Lung (tissue), 12 donors: Measurements from ENCODE around the gene PHF12. TPM values are rescaled to one million over a fixed set of nuclear protein-coding genes. Genes with fewer than 3 reads are reported as not detected.

Experiments used
- ATAC-seq: fragments of 200-7000 bp; cut with Tn5 transposase; one replicate; pipeline ENCODE4 v1.9.1; 2020; ENCODE audit warnings: moderate number of reproducible peaks; ENCODE audit not compliant: insufficient read depth, low FRiP score
- DNase-seq, 3 donors: peaks; one replicate each; pipeline ENCODE4 v3.0.0-alpha.2; 2013 to 2017
- H3K27ac ChIP-seq, 2 donors: one replicate each; pipeline ENCODE4 v1.5.1; 2013; ENCODE audit warnings: mild to moderate bottlenecking in 2 of 2, moderate library complexity in 2 of 2, control low read depth in 1 of 2, inconsistent platforms in 1 of 2, low read depth in 1 of 2, low read length in 1 of 2
- H3K27me3 ChIP-seq, 3 donors: one replicate each; pipeline ENCODE4 v1.5.1; 2013; ENCODE audit warnings: low read length in 2 of 3; ENCODE audit not compliant: control insufficient read depth in 3 of 3, insufficient read depth in 3 of 3
- H3K36me3 ChIP-seq, 4 donors: one replicate each; pipeline ENCODE4 v1.5.1; 2013; ENCODE audit warnings: low read length in 4 of 4, mild to moderate bottlenecking in 1 of 4, moderate library complexity in 1 of 4; ENCODE audit not compliant: control insufficient read depth in 4 of 4, insufficient read depth in 4 of 4
- H3K4me1 ChIP-seq, 5 donors: one replicate each; pipeline ENCODE4 v1.5.1; 2013; ENCODE audit warnings: low read length in 5 of 5, mild to moderate bottlenecking in 2 of 5, moderate library complexity in 1 of 5; ENCODE audit not compliant: control insufficient read depth in 5 of 5, insufficient read depth in 5 of 5
- H3K4me3 ChIP-seq: one replicate; pipeline ENCODE4 v1.5.1; 2013; ENCODE audit warnings: mild to moderate bottlenecking, control low read depth, moderate library complexity
- H3K9ac ChIP-seq, 2 donors: one replicate each; pipeline ENCODE4 v1.5.1; 2013; ENCODE audit warnings: low read length in 2 of 2, control low read depth in 1 of 2; ENCODE audit not compliant: insufficient read depth in 1 of 2
- H3K9me3 ChIP-seq, 4 donors: one replicate each; pipeline ENCODE4 v1.5.1; 2013; ENCODE audit warnings: low read length in 3 of 4, mild to moderate bottlenecking in 1 of 4, moderate library complexity in 1 of 4; ENCODE audit not compliant: control insufficient read depth in 4 of 4, insufficient read depth in 3 of 4
- WGBS, 2 donors: extraction: QIAGEN DNeasy Blood & Tissue Kit; methylation state at CpG; one replicate each; pipeline ENCODE4 v1.1.7; 2013; 5-methylcytosine and 5-hydroxymethylcytosine counted together
- polyA plus RNA-seq, 2 donors: library from polyadenylated mRNA; stranded (reverse); fragments of 200-250 nt; gene quantifications; one replicate each; pipeline ENCODE4 v1.2.1, GENCODE V29; 2013
- total RNA-seq, 2 donors: library from RNA; depleted of rRNA in 1 of 2; stranded (reverse); fragments of >200 nt in 1 of 2; gene quantifications; one replicate each; pipeline ENCODE4 v1.2.1, GENCODE V29; 2014 to 2021
- TF ChIP-seq, protein P1 (sequence below): IDR thresholded peaks from 2 replicates; pipeline ENCODE4 v1.5.1; 2012; ENCODE audit warnings: mild to moderate bottlenecking; ENCODE audit errors: control extremely low read depth, extremely low read depth
- donor health status: control.
- donor health status: control.
- donor health status: Bipolar disorder and iron deficiency.
- donor health status: healthy.
- donor health status: DM: yes; HTN: yes; CAD: no.

PHF12 gene
- total and polyA plus RNA-seq, 4 donors = 12.6 to 59.1 (median 37.3) TPM

DNA sequence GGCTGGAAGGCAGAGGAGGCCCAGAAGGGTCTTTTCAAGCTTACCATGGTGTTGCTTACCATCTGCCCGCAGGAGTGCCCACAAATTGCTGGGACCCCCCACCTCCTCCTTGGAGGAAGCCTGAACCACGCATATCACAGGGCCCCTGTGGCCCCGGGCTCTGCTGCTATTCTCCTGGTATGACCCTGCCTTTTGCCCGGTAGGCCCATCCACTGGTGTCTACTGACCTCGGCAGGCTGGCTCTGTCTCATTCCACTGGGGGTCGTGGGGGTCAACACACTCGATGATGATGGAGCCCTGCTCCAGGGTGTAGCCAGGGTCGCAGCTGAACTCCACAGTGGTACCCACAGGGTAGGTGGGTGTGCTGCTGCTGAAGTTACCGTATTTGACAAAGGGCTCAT, 8.2 kb upstream of the PHF12 start:
- no peak overlapping the region for H3K9ac ChIP-seq
- TF ChIP-seq, protein P1, sequence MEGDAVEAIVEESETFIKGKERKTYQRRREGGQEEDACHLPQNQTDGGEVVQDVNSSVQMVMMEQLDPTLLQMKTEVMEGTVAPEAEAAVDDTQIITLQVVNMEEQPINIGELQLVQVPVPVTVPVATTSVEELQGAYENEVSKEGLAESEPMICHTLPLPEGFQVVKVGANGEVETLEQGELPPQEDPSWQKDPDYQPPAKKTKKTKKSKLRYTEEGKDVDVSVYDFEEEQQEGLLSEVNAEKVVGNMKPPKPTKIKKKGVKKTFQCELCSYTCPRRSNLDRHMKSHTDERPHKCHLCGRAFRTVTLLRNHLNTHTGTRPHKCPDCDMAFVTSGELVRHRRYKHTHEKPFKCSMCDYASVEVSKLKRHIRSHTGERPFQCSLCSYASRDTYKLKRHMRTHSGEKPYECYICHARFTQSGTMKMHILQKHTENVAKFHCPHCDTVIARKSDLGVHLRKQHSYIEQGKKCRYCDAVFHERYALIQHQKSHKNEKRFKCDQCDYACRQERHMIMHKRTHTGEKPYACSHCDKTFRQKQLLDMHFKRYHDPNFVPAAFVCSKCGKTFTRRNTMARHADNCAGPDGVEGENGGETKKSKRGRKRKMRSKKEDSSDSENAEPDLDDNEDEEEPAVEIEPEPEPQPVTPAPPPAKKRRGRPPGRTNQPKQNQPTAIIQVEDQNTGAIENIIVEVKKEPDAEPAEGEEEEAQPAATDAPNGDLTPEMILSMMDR = no peak
- H3K4me1 ChIP-seq = no peaks in the 10 kb centered on the region
- H3K27me3 ChIP-seq = peaks cover 0 to 2% (median 0%) of the 10 kb centered on the region in 3 donors
- H3K4me3 ChIP-seq = no peak overlapping the region
- no peaks in the 10 kb centered on the region for H3K9me3 ChIP-seq
- H3K27ac ChIP-seq = no peak overlapping the region
- ATAC-seq = no peak
- no peaks in the 10 kb centered on the region for H3K36me3 ChIP-seq
- 90 to 91% methylated on average over 9 of the region's 9 CpGs for WGBS, 2 donors
- DNase-seq = no peak

DNA sequence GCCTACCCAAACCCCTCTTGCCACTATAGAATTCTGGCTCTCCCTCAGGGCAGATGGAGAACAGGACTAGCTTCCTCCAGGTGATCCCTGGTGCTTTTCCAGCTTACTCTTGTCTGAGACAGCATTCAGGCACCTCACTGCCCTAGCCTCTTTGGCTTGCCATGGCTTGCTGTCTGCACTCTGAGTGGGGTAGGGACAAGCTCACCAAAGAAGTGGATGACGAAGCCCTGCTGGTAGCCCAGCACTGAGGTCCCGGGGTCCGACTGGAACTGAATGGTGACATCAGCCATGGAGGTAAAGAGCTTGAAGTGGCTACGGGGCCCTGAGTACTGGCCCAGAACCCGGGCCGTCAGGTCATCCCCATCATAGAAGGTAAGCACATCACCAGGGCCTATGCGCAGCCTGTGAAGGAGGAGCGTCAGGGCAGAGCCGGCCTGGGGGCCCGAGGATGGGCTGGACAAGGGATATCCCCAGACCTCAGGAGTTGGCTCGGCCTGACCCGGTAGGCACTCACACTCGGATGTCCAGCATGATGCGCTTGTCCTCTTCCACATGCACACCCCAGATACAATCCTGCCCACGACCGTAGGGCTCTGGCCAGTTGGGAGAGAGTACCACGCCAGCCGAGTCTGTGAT, 7.6 kb upstream of the PHF12 start:
- H3K27ac ChIP-seq = no peak overlapping the region
- DNase-seq = no peak
- H3K9me3 ChIP-seq = no peaks in the 10 kb centered on the region
- H3K4me3 ChIP-seq = no peak overlapping the region
- H3K9ac ChIP-seq = no peak overlapping the region
- ATAC-seq = no peak
- no peaks in the 10 kb centered on the region for H3K36me3 ChIP-seq
- 94 to 96% methylated on average over 18 of the region's 18 CpGs for WGBS, 2 donors
- TF ChIP-seq, protein P1 = no peak
- no peaks in the 10 kb centered on the region for H3K4me1 ChIP-seq
- H3K27me3 ChIP-seq = peaks cover 0 to 2% (median 0%) of the 10 kb centered on the region in 3 donors

DNA sequence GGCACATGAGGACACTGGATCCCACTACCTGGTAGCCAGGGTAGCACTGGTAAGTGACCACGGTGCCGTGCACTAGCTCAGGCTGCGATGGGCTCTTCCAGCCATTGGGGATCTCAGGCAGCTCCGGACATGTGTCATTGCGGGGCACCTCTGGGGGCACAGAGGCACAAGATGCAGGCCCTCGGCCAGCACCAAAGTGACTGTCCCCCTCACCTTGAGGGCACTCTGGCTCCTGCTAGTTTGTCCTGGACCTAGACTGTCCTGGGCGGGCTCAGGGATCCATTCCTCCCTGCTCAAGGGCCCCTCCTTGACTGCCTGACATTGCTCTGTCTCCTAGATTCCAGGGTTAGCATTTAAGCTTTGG, 6.7 kb upstream of the PHF12 start:
- Histone ChIP-seq H3K4me3 (no peak overlapping the region), H3K9ac (no peak overlapping the region), H3K36me3 (no peaks in the 10 kb centered on the region), H3K27ac (no peak overlapping the region), H3K27me3 (peaks cover 0 to 2% (median 0%) of the 10 kb centered on the region in 3 donors), H3K4me1 (peaks cover 0 to 4% (median 0%) of the 10 kb centered on the region in 5 donors), H3K9me3 (no peaks in the 10 kb centered on the region)
- TF ChIP-seq, protein P1 = no peak
- WGBS, 2 donors = 94 to 97% methylated on average over 7 of the region's 7 CpGs
- no peak for DNase-seq
- ATAC-seq = no peak
